ENCODE measurements around the gene KLHDC7B. TPM values are rescaled to one million over a fixed set of nuclear protein-coding genes. Genes with fewer than 3 reads are reported as not detected.

The KLHDC7B gene
- total RNA-seq, 1 experiment from 2014 or later, result not detected

GRCh38 chr22:50526834-50527801 is 18.6 kb upstream of the KLHDC7B start:
- H3K4me1 ChIP-seq (ENCODE audit: insufficient read depth, low read length), result peaks cover 19% of the 10 kb centered on the region; the same call in 1 of the 2 replicates
- H3F3A ChIP-seq (ENCODE audit: low read length, unreplicated experiment), result no peaks in the 10 kb centered on the region
- H3K79me2 ChIP-seq (ENCODE audit: low read length), result peaks cover 25% of the 10 kb centered on the region
- H2AFZ ChIP-seq (ENCODE audit: low read length), result peak overlapping the region; percentile 75
- intact Hi-C loops (cut with micrococcal nuclease), result loop anchor here (5.0 kb wide), 2 partner anchors 35 to 95 kb away; partner anchors contain the start of gene SYCE3
- CTCF ChIA-PET, result interaction anchor here (0.6 kb wide), 2 partner anchors 9 to 290 kb away, joined by 6 to 12 read pairs; no protein-coding TSS in a partner anchor
- H3K27ac ChIP-seq (ENCODE audit: low read length), result peak overlapping the region; percentile 78
- H3K9me2 ChIP-seq (replicated peaks; ENCODE audit: low read length), result no peaks in the 10 kb centered on the region
- no peak for TF ChIP-seq EZH2phosphoT487 (IDR thresholded peaks at IDR 0.05; ENCODE audit: borderline replicate concordance, low read length)
- no peak for TF ChIP-seq EZH2 (IDR thresholded peaks at IDR 0.05; ENCODE audit: low read length, unreplicated experiment)
- no peak for TF ChIP-seq CTCF (conservative IDR thresholded peaks at IDR 0.05; ENCODE audit: low read depth, low read length)
- H3K27me3 ChIP-seq (ENCODE audit: low read length), result no peaks in the 10 kb centered on the region
- POLR2A ChIA-PET (ENCODE audit: unreplicated experiment), result no interaction called here
- DNase-seq (peak; percentile 37), ATAC-seq (peak; percentile 9)
- H4K20me1 ChIP-seq (ENCODE audit: low read length), result no peaks in the 10 kb centered on the region; the same call in 1 of the 2 replicates
- H3K4me2 ChIP-seq (ENCODE audit: low read length), result peak overlapping the region; percentile 98
- BruUV-seq (replicated peaks), result no TSS peak
- H3K36me3 ChIP-seq (ENCODE audit: low read depth, low read length), result no peaks in the 10 kb centered on the region
- H3K9ac ChIP-seq (ENCODE audit: low read length), result peak overlapping the region; percentile 94
- no peaks in the 10 kb centered on the region for H3K9me3 ChIP-seq (ENCODE audit: low read length)
- peak overlapping the region; percentile 81 for H3K4me3 ChIP-seq (ENCODE audit: low read length)

GRCh38 chr22:50527921-50528681 is 17.6 kb upstream of the KLHDC7B start:
- Histone ChIP-seq H2AFZ (ENCODE audit: low read length) (no peak overlapping the region), H3K79me2 (ENCODE audit: low read length) (peaks cover 25% of the 10 kb centered on the region), H3F3A (ENCODE audit: low read length, unreplicated experiment) (no peaks in the 10 kb centered on the region), H3K36me3 (ENCODE audit: low read depth, low read length) (no peaks in the 10 kb centered on the region), H3K27me3 (ENCODE audit: low read length) (no peaks in the 10 kb centered on the region), H3K9ac (ENCODE audit: low read length) (no peak overlapping the region), H3K9me2 (replicated peaks; ENCODE audit: low read length) (no peaks in the 10 kb centered on the region), H4K20me1 (ENCODE audit: low read length) (no peaks in the 10 kb centered on the region; the same call in 1 of the 2 replicates), H3K4me3 (ENCODE audit: low read length) (no peak overlapping the region), H3K4me1 (ENCODE audit: insufficient read depth, low read length) (peaks cover 19% of the 10 kb centered on the region; the same call in 1 of the 2 replicates), H3K27ac (ENCODE audit: low read length) (no peak overlapping the region), H3K4me2 (ENCODE audit: low read length) (no peak overlapping the region), H3K9me3 (ENCODE audit: low read length) (no peaks in the 10 kb centered on the region)
- ChIA-PET CTCF (no interaction called here), POLR2A (ENCODE audit: unreplicated experiment) (no interaction called here)
- TF ChIP-seq CTCF (conservative IDR thresholded peaks at IDR 0.05; ENCODE audit: low read depth, low read length), result no peak
- TF ChIP-seq EZH2 (IDR thresholded peaks at IDR 0.05; ENCODE audit: low read length, unreplicated experiment), result no peak
- no peak for TF ChIP-seq EZH2phosphoT487 (IDR thresholded peaks at IDR 0.05; ENCODE audit: borderline replicate concordance, low read length)
- intact Hi-C loops (cut with micrococcal nuclease), result loop anchor here (5.0 kb wide), 2 partner anchors 34 to 94 kb away; partner anchors contain the start of gene SYCE3
- DNase-seq (no peak), ATAC-seq (no peak)
- no TSS peak for BruUV-seq (replicated peaks)
